ENCODE results near the gene SAP30.

Gene SAP30

DNA sequence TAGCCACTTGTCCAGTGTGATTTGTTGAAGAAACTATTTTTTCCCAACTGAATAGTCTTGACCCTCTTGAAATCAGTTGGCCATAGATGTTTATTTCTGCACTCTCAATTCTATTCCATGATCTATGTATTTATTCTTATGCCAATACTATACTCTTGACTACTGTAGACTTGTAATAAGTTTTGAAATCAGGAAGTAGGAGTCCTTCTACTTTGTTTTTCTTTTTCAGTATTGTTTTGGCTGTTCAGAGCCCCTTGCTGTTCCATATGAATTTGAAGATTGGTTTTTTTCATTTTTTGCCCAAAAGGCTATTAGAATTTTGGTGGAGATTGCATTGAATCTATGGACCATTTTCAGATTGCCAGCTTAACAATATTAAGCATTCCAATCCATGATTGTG lies 10.2 kb downstream of the SAP30 start:
- no peaks in the 10 kb centered on the region for H3K4me1 ChIP-seq (ENCODE audit: insufficient read depth, low read length, severe bottlenecking)
- TF ChIP-seq, protein P1, sequence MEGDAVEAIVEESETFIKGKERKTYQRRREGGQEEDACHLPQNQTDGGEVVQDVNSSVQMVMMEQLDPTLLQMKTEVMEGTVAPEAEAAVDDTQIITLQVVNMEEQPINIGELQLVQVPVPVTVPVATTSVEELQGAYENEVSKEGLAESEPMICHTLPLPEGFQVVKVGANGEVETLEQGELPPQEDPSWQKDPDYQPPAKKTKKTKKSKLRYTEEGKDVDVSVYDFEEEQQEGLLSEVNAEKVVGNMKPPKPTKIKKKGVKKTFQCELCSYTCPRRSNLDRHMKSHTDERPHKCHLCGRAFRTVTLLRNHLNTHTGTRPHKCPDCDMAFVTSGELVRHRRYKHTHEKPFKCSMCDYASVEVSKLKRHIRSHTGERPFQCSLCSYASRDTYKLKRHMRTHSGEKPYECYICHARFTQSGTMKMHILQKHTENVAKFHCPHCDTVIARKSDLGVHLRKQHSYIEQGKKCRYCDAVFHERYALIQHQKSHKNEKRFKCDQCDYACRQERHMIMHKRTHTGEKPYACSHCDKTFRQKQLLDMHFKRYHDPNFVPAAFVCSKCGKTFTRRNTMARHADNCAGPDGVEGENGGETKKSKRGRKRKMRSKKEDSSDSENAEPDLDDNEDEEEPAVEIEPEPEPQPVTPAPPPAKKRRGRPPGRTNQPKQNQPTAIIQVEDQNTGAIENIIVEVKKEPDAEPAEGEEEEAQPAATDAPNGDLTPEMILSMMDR (IDR thresholded peaks at IDR 0.05; ENCODE audit: low read length), result no peak
- TF ChIP-seq EZH2 (IDR thresholded peaks at IDR 0.05; ENCODE audit: borderline replicate concordance, low read length), result no peak
- no peaks in the 10 kb centered on the region for H3K9me2 ChIP-seq (ENCODE audit: low read depth, low read length)
- H2AFZ ChIP-seq (ENCODE audit: low read length), result no peak overlapping the region
- H3K4me2 ChIP-seq (ENCODE audit: low read length), result no peak overlapping the region
- H3K36me3 ChIP-seq (ENCODE audit: insufficient read depth, low read length), result peaks cover 13% of the 10 kb centered on the region; the same call in 1 of the 2 replicates
- no peaks in the 10 kb centered on the region for H3K27me3 ChIP-seq (ENCODE audit: insufficient read depth, low read length)
- H3F3A ChIP-seq (ENCODE audit: insufficient read depth, low read length), result peaks cover 4% of the 10 kb centered on the region; the same call in 1 of the 2 replicates
- no peaks in the 10 kb centered on the region for H3K79me2 ChIP-seq (ENCODE audit: insufficient read depth, low read length)
- H3K27ac ChIP-seq (ENCODE audit: low read depth, low read length, poor library complexity, severe bottlenecking), result no peak overlapping the region
- no peaks in the 10 kb centered on the region for H4K20me1 ChIP-seq (ENCODE audit: insufficient read depth, low read length)
- no peaks in the 10 kb centered on the region for H3K9me3 ChIP-seq (ENCODE audit: low read length)
- no peak overlapping the region for H3K9ac ChIP-seq (ENCODE audit: low read length)
- no peak overlapping the region for H3K4me3 ChIP-seq (ENCODE audit: low read depth, low read length, poor library complexity, severe bottlenecking)

DNA sequence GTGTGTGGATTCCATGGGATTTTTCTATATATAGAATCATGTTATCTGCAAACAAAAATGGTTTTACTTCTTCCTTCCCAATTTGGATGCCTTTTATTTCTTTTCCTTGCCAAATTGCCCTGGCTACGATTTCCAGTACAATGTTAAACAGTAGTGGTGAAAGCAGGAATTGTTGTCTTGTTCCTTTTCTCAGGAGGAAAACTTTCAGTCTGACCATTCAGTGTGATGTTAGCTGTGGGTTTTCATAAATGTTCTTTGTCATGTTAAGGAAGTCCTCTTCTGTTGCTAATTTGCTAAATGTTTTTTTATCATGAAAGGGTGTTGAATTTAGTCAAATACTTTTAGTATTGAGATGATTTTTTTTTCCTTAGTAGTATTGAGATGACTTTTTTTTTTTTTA lies 10.9 kb downstream of the SAP30 start:
- Histone ChIP-seq H3K36me3 (ENCODE audit: insufficient read depth, low read length) (peaks cover 10% of the 10 kb centered on the region; the same call in 1 of the 2 replicates), H3F3A (ENCODE audit: insufficient read depth, low read length) (peaks cover 4% of the 10 kb centered on the region; the same call in 1 of the 2 replicates), H4K20me1 (ENCODE audit: insufficient read depth, low read length) (no peaks in the 10 kb centered on the region), H3K4me3 (ENCODE audit: low read depth, low read length, poor library complexity, severe bottlenecking) (no peak overlapping the region), H3K4me2 (ENCODE audit: low read length) (no peak overlapping the region), H3K4me1 (ENCODE audit: insufficient read depth, low read length, severe bottlenecking) (no peaks in the 10 kb centered on the region), H3K9me2 (ENCODE audit: low read depth, low read length) (no peaks in the 10 kb centered on the region), H3K9ac (ENCODE audit: low read length) (no peak overlapping the region), H3K79me2 (ENCODE audit: insufficient read depth, low read length) (no peaks in the 10 kb centered on the region), H3K27ac (ENCODE audit: low read depth, low read length, poor library complexity, severe bottlenecking) (no peak overlapping the region), H3K9me3 (ENCODE audit: low read length) (no peaks in the 10 kb centered on the region), H3K27me3 (ENCODE audit: insufficient read depth, low read length) (no peaks in the 10 kb centered on the region), H2AFZ (ENCODE audit: low read length) (no peak overlapping the region)
- TF ChIP-seq, protein P1 (IDR thresholded peaks at IDR 0.05; ENCODE audit: low read length), result no peak
- TF ChIP-seq EZH2 (IDR thresholded peaks at IDR 0.05; ENCODE audit: borderline replicate concordance, low read length), result no peak

DNA sequence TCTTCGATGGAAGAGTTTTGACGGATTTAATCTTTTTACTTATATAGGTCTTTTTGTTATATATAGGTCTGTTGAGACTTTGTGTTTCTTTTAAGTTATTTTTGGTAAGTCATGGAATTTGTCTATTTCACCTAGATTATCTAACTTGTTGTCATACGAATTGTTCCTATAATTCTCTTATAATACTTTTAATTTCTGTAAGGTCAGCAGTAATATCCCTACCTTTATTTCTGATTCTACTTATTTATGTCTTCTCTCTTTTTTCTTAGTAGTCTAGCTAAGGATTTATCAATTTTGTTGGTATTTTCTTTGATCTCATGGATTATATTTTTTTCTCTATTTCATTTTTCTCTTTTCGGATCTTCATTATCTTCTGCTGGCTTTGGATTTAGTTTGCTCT lies 11.6 kb downstream of the SAP30 start:
- Histone ChIP-seq H3K4me1 (ENCODE audit: insufficient read depth, low read length, severe bottlenecking) (no peaks in the 10 kb centered on the region), H3K27me3 (ENCODE audit: insufficient read depth, low read length) (no peaks in the 10 kb centered on the region)
- no peak for TF ChIP-seq EZH2 (IDR thresholded peaks at IDR 0.05; ENCODE audit: borderline replicate concordance, low read length)
- TF ChIP-seq, protein P1 (IDR thresholded peaks at IDR 0.05; ENCODE audit: low read length), result no peak

More for the DNA sequence above, 11.6 kb downstream of the SAP30 start:
- H3K36me3 ChIP-seq (ENCODE audit: insufficient read depth, low read length), result peaks cover 10% of the 10 kb centered on the region; the same call in 1 of the 2 replicates
- H3K9ac ChIP-seq (ENCODE audit: low read length), result no peak overlapping the region
- no peak overlapping the region for H2AFZ ChIP-seq (ENCODE audit: low read length)
- no peak overlapping the region for H3K4me3 ChIP-seq (ENCODE audit: low read depth, low read length, poor library complexity, severe bottlenecking)
- H4K20me1 ChIP-seq (ENCODE audit: insufficient read depth, low read length), result no peaks in the 10 kb centered on the region
- H3K4me2 ChIP-seq (ENCODE audit: low read length), result no peak overlapping the region
- H3K27ac ChIP-seq (ENCODE audit: low read depth, low read length, poor library complexity, severe bottlenecking), result no peak overlapping the region
- H3K79me2 ChIP-seq (ENCODE audit: insufficient read depth, low read length), result no peaks in the 10 kb centered on the region
- H3F3A ChIP-seq (ENCODE audit: insufficient read depth, low read length), result peaks cover 4% of the 10 kb centered on the region; the same call in 1 of the 2 replicates
- no peaks in the 10 kb centered on the region for H3K9me3 ChIP-seq (ENCODE audit: low read length)
- no peaks in the 10 kb centered on the region for H3K9me2 ChIP-seq (ENCODE audit: low read depth, low read length)

All from OCI-LY1 (cell line).